Right lobe of liver (tissue), 4 donors: ENCODE results near the gene DHRSX.

Experiments used
- CTCF ChIP-seq, 4 donors: fragments of 200-600 bp in 3 of 4; fragments of 450-650 bp in 1 of 4; IDR thresholded peaks; one replicate each; pipeline versions ENCODE4 v1.5.1 to v1.8.0; 2016 to 2022; ENCODE audit warnings: antibody characterized with exemption in 4 of 4, mild to moderate bottlenecking in 2 of 4
- POLR2A ChIP-seq: fragments of 450-650 bp; IDR thresholded peaks from one replicate; pipeline ENCODE4 v1.6.1; 2017; ENCODE audit warnings: antibody characterized with exemption, mild to moderate bottlenecking
- donor health status: DM: no; HTN: no; CAD: no.
- donor health status: DM: no; HTN: no; CAD: no.
- donor health status: DM: no; HTN: yes; CAD: no.

DNA sequence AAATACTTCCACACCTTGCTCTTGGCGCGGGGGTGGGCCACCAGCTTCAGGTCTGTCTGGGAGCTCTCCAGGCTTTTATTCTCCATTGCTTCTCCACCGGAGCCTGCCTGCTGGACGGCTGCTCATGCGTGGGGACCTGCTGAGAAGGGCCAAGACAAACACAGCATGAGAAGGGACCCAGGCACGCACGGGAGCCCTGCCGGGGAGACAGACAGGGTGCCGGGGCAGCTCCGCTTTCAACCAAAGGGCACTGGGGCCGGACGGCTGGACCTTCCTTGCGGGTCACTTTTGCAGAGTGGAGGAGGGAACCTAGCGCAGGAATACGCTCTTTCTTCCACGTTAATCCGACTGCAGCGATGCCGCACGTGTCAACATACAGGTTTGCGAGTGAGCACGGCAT is 10.1 kb downstream of the DHRSX start:
- TF ChIP-seq CTCF (IDR thresholded peaks at IDR 0.05) (no peak), POLR2A (no peak)
